HG03095 (cell line): ENCODE data around the gene IFNE.
"Not testable (repeated sequence)": the region's sequence is repeated elsewhere in the genome, so short reads cannot be mapped to it uniquely, and the experiment has no call there.

ENCODE experiments used
- ATAC-seq: cut with Tn5 transposase; IDR thresholded peaks from one replicate; pipeline ENCODE4 v1.9.1; 2021; ENCODE audit warnings: moderate library complexity; ENCODE audit not compliant: unreplicated experiment

Gene IFNE

DNA sequence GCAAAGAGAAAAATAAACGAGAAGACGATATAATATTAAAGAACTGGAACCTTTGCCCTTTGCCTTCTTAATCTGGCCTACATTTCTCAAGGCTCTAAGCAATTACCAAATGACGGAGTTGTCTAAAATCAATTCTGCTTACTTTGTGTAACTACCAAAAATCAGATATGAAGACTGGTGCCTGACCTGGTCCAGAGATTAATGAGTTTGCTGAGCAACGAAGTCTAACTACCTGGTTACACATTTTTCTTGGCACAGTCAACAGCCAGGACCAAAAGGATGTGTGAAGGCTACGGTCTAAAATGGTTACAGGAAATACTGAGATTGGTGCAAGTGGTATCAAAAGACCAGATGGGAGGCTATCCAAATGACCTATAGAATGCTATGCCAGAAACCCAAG, 17.8 kb upstream of the IFNE start:
- no peak for ATAC-seq

DNA sequence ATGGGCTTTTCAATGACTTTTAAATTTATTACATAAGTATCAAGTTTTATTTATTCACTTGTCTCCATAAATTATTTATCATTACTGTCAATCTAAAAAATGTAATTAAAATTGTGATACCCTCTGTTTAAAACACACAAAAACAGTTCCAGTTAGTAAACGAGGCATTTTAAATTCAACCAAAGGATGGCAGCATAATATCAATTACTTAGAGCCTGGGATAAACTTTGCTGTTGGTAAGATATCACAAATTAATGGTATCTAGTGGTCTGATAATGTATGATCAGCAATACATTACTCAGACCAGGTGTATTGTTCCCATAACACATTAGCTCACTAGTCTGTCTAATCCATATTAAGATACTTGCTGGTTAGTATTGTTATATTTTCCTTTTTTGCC, 9.6 kb upstream of the IFNE start:
- no peak for ATAC-seq

DNA sequence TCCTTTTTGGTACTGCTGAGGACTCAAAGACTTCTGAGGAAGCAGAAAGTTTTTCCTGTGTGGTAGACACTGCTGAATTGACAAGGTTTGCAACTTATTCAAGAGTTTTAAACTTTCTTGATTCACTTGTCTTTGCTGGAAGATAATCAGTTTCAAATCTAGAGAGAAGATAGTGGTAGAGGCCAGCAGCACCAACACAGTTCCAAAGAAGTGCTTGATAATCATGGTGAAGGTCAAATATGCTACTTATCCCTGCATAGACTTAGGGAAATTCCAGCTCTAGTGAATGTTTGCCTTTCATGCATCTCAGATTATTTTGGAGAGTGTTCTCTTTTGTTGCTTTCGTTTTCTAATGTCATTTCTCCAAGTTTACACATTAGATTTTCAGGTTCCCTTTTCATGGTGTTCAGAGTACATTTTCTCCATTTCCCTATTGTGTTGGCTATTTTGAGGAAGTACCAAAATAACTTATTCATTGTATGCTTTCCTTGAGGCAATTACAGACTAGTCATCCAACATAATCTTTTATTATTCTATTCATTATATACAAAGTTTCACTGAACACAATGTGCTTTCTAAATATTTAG, 550 bp downstream of the IFNE start:
- ATAC-seq, result no peak

DNA sequence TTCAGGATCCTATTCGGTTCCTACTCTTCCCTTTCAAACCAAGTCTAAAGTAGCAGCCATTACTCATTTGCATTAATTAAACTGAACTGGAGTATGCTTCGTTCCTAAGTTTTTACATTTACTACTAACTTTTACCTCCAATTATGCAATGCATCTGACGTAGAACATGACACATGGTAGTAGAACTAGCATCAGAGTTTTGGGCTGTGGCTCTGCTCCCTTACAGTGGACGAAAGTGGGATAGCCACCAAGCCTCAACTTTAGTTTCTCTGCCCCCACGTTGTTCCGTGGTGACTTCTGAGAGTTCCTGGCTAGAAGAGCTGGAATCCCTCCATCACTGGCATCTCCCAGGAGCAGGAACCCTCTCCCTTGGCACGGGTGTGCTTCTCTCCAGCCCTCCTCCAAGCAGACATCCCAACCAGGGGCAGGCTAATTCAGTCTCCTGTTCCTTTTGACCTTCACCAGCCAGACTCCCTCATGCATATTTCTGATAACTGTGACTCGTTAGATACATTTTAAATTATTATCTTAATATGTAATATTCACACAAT, 2.9 kb downstream of the IFNE start:
- ATAC-seq, result no peak

DNA sequence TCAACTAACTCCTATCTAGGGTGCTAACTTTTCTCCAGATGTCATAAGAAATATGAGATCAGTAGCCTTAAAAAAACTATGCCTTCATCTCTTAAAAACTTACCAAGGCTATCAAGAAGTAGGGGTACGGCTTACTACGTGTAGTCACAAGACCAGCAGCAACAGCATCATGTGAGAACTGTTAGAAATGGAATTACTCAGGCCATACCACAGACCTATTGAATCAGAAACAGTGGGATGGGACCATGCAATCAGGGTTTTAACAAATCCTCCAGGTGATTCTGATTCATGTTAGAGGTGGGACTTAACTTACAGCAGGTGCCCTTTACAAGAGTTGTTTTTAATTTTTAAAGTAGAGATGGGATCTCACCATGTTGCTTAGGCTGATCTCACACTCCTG, 4.6 kb downstream of the IFNE start:
- no peak for ATAC-seq

DNA sequence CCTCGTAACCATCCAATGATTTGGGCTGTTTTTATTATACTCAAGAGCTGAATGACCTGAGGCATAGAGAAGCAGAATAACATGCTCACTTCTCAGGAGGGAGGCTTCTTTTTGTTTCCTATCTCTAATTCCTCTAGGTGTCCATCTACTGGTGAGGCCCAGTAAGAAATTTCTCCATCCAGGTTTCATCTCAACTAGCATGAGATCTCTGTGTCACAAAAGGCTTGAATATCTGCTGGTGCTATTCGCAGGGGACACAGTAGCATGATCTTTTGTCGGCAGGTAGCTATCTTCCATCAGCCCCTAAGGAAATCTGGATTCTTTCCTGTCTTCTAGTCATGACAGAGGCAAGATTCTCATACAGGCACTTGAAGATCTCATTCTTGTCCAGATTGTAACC, 8.9 kb downstream of the IFNE start:
- no peak for ATAC-seq

DNA sequence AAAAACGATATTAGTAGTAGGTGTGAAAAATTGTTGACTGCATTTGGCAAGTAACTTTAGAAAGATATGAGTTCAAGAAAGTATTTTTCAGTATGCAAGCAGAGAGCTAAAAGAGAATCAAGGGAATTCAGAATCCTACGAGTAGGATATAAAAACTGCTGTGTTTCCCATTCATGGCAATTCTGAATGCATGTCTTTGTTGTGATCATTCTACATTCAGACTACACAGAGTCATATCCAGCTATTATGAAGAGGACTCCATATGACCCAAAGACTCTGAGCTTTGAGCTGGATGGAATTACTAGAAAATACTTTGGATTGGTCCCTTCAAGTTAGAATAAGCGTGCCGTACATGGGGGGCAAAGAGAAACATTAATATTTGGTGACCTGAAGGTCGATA, 12.0 kb downstream of the IFNE start:
- ATAC-seq, result no peak

DNA sequence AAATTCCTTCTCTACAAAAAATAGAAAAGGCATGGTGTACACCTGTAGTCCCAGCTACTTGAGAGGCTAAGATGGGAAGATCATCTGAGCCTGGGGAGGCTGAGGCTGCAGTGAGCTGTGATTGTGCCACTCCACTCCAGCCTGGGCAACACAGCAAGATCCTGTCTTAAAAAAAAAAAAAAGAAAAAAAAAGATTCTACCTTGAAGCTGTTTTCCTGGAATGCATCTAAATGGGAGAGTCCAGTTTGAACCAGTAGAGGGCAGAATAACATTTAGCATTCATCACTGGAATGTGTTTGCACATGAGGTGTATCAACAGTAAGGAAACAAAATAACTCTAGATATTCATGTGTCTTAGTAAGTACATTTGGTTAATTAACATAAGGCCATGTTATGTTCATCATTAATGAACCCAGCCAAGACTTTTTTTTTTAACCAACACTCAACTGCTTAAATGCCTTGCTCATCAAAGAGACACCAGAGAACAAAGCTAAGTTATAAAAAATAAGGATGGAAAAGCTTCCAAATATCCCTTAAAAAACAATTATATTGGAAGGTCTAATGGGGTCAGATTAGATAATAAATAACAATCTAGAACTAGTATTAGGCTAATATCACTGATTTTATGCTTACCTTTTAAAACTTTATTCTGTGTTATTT, 16.1 kb downstream of the IFNE start:
- ATAC-seq, result peak; percentile 55

DNA sequence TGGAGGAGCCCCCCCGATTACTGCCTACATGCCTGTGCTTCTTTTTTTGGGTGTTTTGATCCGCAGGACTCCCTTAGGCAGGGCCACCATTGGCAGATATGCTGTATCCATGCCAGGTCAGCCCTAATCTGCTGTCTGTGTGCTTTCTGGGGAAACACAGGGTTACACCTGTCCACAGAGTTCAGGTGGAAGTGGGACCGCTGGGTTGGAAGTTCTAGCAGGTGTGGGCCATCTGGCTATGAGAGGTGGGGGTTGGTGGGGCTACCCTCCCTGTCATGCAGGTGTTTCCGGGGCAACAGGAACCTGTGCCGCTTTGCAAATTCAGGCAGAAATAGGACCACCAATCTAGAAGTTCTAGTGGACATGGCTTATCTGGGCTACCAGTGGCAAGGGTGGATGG, 17.0 kb downstream of the IFNE start:
- no peak for ATAC-seq

DNA sequence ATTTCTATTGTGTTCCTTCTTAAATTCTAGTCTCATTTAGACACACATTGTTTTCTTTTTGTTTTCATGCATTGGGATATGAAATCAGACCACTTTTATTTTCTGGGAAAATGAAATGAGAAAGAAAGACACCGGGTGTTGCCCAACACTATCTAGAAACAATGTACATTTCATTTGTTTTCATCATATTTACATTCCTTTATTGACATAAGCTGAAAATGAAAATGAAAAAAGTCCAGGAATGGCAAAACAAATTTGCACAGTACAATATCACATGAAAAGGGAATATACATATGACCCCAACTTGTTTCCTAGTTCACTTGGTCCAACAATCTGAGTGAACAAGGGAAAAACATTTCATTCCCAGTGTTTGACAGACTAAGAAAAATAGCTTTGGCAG, 20.7 kb downstream of the IFNE start:
- ATAC-seq, result no peak

DNA sequence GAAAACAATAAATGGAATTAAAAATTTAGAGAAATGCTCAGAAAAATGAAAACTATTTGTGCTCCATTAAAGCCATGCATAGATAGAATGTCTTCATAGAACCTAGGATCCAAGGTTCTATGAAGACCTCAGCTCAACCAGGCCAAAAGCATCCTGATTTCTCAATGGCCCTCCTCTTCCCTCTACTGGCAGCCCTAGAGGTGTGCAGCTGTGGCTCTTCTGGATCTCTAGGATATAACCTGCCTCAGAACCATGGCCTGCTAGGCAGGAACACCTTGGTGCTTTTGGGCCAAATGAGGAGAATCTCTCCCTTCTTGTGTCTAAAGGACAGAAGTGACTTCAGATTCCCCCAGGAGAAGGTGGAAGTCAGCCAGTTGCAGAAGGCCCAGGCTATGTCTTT, 26.8 kb downstream of the IFNE start:
- peak; percentile 78 for ATAC-seq

DNA sequence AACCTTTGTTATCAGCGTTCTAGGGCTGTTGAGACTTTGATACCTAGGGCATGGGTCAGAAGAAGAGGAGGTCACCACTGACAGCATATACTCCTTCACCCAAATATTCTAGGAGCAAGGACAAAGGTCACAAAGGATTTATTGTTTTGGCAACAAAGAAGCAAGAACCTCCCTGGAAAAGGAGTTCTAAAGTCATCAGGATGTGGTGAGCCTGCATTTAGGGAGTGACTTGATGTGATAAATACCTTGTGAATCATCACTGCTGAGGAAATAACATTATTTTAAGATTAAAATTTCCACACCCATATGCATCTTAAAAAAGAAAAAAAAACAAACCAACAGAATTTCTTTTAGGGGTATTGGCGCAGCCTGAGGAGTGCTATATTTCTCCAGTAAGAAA, 28.0 kb downstream of the IFNE start:
- ATAC-seq, result no peak

DNA sequence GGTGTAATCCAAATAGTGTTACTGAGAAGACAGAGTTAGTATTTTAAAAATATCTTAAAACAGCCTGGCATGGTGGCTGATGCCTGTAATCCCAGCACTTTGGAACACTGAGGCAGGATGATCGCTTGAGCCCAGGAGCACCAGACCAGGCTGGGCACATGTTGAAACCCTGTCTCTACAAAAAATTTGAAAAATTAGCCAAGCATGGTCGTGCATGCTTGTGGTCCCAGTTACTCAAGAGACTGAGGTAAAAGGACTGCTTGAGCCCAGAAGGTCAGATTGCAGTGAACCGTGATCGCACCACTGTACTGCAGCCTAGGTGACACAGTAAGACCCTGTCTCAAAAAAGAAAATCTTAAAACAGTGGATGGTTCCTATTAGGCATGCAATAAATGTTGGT, 29.4 kb downstream of the IFNE start:
- no peak for ATAC-seq

DNA sequence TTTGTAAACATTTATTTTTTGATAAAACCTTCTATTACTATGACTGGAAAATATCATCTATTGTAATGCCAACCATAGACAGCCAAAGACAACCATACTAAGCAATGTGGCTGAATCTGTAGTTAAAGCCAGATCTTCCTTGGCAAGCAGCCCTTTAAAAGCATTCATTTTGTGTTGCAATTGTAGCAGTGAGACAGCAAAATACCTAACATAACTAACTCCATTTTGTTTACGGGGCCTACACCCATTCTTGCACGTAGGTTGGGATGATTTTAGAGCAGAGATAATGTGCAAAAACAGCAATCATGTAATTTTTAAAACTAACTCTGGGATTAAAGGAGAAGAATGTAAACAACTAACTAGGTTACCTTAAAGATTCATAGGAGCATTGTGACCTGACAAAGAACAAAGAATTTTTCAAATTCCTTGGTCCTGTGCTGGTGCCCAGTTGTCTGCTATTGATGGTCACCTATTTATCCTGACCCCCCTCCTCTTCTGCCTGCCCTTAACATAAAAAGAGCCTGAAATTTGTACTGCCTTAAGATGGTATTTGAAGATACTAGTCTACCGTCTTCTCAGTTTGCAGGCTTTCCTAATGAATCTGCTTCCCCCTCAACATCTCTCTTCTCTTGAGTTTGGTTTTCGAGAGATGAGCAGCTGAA, 31.2 kb downstream of the IFNE start:
- ATAC-seq, result no peak

DNA sequence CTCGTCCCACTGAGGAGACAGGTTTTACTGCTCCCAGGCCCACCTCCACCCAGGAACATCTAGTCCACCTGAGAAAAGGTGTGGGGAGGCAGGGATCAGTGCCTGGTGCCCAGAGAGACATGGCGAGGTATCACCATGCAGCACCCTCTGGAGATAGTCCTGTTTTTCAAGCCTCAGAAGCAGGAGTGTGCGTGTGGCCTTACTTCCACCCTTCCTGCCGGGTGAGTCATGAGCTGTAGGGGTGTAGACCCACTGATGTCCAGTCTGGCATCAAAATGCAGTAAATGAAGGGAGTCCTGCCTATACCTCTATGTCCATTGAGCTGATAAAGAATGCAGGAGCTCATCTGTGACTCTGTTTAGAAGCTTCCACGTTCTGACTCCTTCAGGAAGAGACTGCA, 32.8 kb downstream of the IFNE start:
- not testable (repeated sequence) for ATAC-seq

DNA sequence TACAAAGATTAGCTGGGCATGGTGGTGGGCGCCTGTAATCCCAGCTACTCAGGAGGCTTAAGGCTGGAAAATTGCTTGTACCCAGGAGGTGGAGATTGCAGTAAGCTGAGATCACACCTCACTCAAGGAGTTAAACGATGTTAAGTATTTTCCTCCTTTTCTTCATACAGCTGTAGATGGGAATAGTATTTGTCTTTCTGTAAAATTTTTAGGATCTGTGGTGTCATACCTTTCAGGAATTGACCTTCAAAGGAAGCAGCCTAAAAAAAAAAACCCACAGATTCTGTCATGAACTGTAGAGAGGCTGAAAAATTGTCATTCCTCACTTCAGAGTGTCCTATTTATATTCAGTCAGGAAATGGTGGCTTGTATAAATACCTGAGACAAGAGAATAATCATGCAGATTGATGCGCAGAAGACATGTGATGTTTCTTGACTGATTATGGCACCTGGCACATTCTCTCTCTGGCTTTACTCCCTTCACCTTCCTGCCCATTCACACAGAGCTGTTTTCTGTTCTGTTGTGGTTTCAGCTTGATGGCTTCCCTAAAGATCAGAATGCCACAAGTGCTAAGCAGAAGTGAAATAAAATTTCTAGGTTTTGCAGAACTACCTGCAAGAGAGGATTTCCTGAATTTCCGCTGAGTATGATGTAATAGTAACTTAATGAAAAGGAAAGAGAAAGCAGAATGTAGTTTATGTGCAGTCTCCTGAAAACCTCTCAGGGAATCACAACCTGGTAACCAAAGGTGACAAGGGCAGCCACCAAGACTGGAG, 38.1 kb downstream of the IFNE start:
- peak; percentile 88 for ATAC-seq

DNA sequence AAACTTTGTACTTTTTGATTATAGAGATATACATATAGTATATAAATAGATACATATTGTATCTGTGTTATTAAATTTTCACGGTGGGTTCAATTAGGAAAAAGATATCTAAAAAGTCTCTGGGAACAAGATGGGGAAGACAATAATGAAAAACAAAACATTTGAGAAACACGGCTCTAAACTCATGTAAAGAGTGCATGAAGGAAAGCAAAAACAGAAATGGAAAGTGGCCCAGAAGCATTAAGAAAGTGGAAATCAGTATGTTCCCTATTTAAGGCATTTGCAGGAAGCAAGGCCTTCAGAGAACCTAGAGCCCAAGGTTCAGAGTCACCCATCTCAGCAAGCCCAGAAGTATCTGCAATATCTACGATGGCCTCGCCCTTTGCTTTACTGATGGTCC, 42.0 kb downstream of the IFNE start, which contains the start of gene IFNA1:
Gene IFNA1 (plus strand): TSS at position 301 of the 400 bp plus-strand sequence. CDS start 69 bp downstream, at position 370.
- ATAC-seq, result no peak

DNA sequence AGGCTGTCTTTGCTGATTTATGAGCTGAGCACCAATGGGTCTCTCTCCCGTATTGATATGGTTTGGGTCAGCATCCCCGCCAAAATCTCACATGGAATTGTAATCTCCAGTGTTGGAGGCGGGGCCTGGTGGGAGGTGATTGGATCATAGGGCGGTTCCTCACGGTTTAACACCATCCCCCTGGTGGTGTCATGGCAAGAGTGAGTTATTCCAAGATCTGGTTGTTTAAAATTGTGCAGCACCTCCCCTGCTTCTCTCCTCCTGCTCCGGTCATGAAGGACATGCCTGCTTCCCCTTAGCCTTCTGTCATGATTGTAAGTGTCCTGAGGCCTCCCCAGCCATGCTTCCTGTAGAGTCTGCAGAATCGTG, 47.1 kb downstream of the IFNE start:
- ATAC-seq, result not testable (repeated sequence)

DNA sequence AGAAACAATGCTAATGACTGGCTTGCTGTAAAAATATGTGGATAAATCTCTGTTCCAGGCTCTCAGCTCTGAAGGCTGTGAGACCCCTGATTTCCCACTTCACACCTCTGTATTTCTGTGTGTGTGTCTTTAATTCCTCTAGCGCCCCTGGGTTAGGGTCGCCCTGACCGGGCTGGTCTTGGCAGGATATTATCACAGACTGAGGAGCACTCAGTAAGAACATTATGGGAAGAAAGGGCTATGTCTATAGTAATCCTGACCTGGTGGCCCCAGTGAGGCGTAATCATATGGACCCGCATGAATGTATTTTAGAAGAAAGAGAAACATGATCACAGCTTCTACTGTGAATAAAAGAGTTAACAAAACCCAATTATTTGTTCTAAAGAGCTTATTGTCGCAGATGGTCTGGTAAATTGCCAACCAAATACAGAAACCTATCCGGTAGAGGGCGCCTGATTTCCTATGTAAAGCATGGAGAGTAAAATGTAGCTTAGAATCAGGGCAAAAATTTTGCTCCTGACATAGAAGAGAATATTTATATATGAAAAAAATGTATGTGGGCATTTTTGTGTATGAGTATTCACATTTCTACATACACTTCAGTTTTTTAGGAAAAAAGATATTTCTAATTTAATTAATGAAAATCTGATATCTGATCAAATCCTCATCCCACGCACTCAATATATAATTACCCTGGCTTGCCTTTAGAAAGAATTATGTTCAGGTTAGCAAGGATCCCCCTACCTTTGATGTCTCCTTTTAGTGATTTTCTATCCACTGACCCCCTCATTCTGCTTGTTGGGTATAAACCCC, 47.7 kb downstream of the IFNE start:
- ATAC-seq, result no peak

DNA sequence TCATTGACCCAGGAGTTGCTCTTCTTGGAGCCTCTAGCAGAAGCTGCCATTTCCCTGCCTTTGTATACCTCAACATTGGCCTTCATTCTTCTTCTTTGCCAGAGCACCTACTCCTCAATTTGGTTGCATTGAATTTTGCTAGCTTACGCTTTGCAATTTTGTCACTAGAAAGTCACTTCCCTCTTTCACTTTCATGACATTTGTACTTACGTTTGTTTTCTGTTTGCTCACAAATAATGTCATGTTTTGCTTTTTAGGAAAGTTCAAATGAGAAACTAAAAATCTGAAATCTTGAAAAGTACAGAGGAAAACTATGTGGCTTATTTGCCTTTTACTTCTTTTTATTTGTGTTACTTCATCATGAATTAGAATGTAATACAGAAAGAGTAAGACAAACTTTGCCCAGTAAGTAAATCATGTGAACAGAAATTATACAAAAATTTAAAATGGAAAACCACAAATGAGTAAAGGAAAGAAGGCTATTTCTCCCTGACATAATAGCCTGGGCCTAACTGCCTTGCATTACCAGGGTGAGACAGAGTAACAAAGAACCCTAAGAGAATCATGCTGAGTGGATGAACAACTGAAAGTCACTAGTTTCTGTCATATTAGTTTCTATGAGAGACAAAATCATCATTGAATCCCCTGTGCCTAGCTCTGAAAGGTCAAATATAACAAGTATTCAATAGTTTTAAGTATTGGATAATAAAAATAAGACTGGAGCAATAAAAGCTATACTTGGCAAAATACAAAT, 49.3 kb downstream of the IFNE start:
- peak; percentile 60 for ATAC-seq
